Measurements from ENCODE around the gene WFDC8.
"Not testable (repeated sequence)": the region's sequence is repeated elsewhere in the genome, so short reads cannot be mapped to it uniquely, and the experiment has no call there.

WFDC8 gene

DNA sequence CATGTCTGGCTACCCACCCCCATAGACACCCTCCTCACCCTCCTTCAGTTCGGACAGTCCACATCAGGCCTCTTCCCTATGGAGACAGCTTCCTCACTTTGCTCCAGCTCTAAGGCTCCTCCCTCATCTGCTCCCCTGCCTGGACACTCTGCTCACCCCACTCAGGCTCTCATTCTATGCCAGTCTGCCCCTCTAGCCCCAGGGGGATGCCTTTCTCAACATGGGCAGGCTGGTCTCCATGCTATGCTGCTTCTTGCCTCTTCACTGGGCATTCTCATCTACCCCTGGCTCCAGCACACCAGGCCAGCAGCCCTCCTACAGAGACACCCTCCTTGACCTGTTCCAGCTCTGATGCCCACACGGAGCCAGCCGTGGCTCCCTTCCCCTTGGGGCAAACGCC lies at the start of gene WFDC8:
Gene WFDC8 (minus strand): TSS at position 101 of the 400 bp plus-strand sequence. CDS start 37 bp downstream, at position 64.
- DNase-seq: no peak

DNA sequence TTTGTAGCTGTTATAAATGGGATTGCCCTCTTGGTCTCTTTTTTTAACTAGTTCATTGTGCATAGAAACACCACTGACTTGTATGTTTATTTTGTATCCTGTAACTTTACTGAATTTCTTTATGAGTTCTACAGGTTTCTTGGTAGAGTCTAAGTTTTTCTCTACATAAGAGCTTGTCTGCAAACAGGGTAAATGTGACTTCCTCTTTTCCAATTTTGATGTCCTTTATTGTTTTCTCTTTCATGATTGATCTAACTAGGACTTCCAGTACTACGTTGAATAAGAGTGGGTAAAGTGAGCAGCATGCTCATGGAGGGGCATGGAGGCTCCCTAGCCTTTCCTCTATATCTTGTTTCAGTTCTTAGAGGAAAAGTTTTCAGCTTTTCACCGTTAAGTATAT lies 47.5 kb upstream of the WFDC8 start:
- DNase-seq: no peak

DNA sequence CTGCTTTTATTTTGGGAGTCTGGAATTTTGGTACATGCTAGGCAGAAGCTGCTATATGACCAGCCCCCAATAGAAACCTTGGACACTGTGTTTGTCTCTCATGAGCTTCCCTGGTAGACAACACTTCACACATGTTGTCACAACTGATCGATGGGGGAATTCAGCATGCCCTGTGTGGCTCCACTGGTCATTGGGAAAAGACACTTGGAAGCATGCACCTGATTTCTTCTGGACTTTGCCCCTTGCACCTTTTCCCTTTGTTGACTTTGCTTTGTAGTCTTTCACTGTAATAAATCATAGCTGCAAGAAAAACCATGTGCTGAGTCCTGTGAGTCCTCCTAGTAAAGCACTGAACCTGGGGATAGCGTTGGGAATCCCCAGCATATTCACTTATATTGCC lies 42.5 kb upstream of the WFDC8 start:
- no peak for DNase-seq

DNA sequence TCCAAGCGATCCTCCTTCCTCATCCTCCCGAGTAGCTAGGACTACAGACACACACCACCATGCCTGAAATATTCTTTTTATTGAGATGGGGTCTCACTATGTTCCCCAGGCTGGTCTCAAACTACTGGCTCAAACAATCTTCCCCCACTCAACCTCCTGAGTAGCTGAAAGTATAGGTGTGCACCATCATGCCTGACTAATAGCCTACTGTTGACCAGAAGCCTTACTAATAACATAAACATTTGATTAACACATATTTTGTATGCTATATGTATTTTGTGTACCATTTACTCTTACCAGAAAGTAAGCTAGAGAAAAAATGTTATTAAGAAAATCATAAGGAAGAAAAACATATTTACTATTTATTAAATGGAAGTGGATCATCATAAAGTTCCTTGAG lies 38.5 kb upstream of the WFDC8 start:
- no peak for DNase-seq

DNA sequence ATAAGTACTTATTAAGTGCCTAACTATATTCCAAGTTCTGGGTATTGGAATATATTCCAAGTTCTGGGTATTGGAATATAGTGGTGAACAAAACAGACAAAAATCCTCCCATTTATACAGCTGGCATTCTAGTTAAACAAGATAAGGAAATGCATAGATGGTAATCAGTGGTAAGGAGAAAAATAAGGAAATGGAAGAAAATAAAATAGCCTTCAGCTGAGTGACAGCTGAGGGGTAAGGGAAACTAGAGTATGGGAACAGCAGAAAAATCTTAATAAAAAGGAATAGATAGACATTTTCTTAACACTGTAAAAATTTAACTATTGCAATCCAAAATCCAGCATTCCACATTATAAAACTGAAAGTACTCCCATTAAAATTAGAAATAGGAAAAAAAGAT lies 33.2 kb upstream of the WFDC8 start:
- DNase-seq: no peak

DNA sequence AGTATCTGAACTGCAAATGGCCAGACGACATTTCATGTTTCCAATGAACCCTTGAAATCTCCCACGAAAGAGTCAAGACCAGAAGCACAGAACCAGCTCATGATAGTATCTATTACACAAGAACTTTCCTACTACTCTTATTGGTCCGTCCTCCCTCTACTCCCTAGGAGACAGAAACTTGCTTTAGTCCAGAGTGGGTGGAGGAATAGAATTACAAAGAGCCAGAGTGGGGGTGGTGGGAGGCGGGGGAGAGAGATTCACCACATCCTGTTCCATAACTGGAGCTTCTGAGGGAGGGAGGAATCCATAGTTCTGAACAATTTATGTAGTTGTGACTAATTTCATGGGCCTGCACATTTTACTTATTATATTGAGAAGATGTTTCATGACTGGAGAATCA lies 32.0 kb upstream of the WFDC8 start:
- no peak for DNase-seq

DNA sequence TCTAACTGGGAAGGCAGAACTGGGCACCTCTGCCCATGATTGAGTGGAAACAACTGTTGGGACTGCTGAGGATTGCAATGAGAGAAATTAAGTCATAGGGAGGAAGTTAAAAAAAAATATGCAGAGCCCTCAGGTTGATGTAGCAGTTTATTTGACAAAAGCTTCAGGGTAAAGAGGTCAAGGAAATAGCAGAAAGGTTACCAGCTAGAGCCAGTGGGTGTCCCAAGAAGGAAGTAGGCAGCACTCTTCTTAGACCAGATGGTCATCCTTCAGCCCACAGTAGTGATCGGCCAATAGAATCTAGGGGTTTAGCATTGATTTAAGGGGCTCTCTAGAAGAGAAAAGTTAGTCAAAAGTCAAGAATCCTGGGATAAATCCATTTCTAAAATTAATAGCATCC lies 28.7 kb upstream of the WFDC8 start:
- DNase-seq: no peak

DNA sequence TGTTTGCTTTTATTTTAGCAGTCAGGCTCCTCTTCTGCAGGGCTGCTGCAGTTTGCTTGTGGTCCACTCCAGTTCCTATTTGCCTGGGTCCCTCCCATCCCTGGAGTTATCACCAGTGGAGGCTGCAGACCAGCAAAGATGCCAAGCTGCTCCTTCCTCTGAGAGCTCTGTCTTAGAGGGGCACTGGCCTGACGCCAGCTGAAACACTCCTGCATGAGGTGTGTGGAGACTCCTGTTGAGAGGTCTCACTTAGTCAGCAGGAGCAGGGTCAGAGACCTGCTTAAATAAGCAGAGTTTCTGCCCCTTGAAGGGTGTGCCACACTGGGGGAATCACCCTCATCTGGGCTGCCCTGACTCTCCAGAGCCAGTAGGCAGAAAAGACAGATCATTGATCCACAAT lies 16.2 kb upstream of the WFDC8 start:
- DNase-seq: no peak

DNA sequence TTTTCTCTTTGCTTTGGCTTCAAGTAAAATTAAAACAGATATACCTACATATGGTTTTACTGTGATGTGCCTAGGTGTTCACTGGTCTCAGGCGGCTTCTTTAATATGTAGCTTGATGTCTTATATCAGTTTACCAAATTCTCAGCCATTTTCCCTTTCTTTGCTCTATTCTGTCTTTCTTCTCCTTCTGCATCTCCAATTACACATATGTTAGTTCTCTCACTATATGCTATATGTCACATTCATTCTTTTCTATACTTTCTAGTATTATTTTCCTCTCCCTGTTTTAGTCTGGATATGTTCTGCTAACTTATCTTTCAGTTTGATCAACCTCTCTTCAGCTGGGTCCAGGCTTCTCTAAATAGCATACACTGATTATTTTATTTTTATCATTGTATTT lies 14.4 kb upstream of the WFDC8 start:
- DNase-seq: no peak

DNA sequence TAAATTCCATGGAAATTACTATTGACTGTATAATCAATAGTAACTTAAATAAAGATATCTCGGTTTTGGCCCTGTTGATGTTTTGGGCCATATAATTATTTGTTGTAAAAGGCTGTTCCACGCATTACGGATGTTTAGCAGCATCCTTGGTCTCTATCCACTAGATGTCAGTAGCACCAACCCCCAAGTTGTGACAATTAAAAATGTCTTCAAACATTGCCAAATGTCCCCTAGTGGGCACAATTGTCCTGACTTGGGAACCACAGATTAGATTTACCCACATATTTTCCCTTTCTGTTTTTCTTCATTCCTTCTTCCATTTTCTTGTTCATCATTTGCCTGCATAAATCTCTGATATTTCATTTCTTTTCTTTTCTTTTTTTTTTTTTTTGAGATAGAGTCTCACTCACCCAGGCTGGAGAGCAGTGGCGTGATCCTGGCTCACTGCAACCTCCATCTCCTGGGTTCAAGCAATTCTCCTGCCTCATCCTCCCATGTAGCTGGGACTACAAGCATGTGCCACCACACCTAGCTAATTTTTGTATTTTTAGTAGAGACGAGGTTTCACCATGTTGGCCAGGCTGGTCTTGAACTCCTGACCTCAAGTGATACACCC lies 13.6 kb upstream of the WFDC8 start:
- DNase-seq: peak; percentile 13

DNA sequence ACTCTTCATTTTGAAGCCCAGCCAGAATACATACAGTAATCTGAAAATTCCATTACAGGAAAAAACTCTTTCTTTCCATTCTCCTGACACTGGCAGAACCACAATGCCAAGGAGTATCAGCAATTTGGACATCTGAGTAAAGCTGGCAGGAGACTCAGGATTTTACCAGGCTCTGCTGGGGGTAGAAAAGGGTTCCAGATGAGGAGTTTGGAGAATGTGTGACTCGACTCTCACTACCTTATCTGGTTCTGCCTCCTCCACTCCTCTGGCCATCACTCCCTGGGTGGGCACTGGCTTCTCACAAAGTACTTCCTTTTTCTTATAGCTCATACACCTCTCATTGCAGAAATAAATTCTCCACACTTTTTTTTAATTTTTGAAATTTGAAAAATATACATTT lies 10.6 kb upstream of the WFDC8 start:
- DNase-seq: no peak

DNA sequence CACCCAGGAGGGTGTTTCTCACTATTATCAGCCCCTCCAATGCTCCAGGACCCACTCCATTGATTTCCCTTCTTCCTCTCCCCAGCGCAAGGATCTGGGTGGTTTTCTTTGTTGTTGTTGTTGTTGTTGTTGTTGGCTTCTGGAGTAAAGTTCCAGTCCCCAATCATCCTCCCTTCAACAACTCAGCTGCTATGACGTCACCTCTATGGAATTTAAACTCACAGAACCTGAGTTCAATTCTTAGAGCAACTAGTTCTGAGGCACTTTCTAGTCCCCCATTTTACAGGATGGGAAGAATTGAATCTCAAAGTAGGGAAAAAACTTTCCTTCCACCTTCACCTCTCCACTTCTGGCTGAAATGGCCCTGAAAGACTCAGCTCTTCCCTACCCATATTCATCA lies 9.7 kb upstream of the WFDC8 start:
- no peak for DNase-seq

DNA sequence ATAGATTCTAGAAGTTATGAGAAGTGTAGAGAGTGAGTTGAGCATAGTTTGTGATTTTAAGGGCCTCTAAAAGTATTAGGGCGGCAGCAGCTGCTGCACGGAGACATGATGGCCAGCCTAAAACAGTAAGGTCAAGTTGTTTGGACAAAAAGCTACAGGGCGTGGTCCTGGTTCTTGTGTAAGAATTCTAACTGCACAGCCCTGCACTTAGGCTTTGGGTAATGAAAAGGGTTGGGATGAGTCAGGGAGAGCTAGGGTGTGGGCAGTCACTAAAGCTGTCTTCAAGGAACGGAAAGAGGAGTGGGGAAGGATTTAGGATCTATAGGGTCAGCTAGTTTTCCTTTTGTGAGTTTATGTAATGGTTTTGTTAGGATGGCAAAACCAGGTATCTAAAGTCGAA lies 6.9 kb upstream of the WFDC8 start:
- DNase-seq: not testable (repeated sequence)

DNA sequence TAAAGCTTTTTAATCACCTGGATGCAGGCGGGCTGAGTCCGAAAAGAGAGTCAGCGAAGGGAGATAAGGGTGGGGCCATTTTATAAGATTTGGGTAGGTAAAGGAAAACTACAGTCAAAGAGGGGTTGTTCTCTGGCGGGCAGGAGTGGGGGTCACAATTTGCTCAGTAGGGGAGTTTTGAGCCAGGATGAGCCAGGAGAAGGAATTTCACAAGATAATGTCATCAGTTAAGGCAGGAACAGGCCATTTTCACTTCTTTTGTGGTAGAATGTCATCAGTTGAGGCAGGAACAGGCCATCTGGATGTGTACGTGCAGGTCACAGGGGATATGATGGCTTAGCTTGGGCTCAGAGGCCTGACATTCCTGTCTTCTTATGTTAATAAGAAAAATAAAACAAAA lies 5.2 kb upstream of the WFDC8 start:
- DNase-seq: not testable (repeated sequence)

DNA sequence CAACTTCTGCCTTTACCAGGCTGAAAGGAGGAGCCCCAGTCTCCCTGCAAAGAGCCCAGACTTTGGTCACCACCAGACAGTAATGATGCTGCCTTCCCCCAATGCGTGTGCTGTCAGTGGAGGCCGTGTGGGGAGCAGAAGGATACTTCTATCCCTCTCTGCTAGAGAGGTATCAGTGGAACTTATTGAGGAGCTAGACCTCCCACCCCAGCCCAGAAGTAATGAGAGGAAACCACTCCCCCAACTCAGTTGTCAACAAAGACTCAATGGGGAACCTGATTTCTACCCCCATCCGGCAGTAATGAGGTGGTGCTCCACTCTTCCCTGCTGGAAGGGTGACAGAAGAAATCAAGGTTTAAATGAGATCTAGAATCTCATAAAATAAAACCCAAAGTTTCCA lies 4.4 kb upstream of the WFDC8 start:
- DNase-seq: no peak

DNA sequence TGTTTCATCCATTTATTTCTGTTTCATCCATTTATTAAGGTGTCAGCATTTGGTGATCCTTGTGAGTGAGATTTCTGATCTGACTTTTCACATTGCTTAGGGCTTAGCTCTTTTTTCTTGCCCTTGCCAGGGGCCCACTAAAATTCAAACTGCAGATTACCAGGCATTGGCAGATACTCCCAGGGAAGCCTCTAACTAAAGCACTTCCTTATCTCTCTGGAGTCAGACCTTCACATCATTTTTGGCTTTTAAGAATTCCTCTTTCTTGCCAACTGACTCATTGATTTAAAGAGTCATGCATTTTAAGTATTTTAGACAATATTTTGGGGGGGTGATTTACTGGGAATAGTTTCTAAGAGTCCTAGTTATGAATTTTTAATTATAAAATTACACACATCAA lies 2.6 kb upstream of the WFDC8 start:
- no peak for DNase-seq

DNA sequence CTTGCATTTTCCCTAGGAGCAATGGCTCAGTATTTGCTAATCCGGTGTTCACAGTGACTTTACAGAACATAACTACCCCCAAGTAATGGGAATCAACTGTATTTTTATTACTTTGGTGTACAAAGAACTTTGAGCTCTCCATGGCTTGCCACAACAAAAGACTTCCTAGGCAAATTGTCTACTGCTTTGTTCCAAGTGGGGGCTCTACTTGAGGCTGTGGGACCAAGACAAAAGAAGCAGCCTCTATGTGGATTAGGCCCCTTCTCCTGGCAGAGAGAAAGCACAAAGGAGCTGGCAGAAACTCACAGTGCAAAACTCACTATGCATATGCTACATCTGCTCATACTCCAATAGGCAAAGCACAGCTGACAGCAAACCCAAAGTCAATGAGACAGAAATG lies 853 bp downstream of the WFDC8 start:
- no peak for DNase-seq

DNA sequence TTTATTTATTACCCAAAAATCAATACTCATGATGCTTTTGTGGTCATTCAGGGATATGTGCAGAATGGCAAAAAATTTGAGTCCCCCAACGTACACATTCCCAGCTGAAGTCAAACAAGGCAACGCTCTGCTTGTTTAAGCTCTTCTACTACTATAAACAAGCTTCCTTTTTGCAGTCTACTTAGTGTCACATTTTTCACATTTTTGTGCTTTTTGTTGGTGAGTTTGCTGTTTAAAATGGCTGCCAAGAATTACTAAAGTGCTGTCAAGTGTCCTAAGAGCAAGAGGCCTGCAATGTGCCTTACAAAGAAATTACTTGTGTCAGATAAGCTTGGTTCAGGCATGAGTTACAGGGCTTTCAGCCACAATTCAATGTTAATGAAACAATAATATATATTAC lies 2.1 kb downstream of the WFDC8 start:
- no peak for DNase-seq

DNA sequence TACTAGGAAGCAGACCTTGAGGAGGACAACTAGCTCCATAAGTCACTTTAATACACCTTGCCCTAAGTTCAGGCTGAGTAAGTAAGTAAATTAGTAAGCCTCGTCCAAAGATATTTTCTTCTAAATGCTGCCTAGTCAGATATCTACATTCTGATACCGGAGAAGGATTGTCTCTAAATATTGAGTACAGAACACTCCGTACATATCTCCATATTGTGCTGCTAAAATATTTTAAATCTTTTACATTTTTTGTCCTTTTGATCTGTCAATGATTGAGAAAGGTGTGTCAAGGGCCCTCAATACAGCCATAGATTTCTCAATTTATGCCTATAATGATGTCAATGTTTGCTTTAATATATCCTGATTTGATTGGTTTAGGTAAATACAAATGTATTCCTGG lies 3.2 kb downstream of the WFDC8 start:
- DNase-seq: no peak

DNA sequence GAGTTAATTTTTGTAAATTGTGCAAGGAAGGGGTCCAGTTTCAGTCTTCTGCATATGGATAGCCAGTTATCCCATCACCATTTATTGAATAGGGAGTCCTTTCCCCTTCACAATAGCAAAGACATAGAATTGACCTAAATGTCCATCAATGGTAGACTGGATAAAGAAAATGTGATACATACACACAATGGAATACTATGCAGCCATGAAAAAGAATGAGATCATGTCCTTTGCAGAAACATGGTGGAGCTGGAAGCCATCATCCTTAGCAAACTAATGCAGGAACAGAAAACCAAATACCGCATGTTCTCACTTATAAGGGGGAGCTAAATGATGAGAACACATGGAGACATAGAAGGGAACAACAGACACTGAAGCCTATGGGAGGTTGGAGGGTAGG lies 9.4 kb downstream of the WFDC8 start:
- not testable (repeated sequence) for DNase-seq

DNA sequence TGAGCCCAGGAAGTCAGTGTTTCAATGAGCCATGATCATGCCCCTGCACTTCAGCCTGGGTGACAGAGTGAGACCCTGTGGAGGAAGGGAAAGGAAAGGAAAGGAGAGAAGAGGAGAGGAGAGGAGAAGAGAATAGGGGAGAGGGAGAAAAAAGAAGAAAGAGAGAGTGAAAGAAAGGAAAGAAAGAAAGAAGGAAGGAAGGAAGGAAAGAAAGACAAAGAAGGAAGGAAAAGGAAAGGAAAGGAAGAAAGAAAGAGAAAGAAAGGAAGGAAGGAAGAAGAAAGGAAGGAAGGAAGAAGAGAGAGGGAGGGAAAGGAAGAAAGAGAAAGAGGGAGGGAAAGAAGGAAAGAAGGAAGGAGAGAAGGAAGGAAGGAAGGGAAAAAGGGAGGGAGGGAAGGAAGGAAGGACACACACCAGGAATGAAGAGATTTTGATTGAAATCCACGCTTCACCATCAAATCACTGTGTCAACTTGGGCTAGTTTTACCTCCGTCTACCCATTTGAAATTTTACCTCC lies 14.3 kb downstream of the WFDC8 start:
- no peak for DNase-seq

DNA sequence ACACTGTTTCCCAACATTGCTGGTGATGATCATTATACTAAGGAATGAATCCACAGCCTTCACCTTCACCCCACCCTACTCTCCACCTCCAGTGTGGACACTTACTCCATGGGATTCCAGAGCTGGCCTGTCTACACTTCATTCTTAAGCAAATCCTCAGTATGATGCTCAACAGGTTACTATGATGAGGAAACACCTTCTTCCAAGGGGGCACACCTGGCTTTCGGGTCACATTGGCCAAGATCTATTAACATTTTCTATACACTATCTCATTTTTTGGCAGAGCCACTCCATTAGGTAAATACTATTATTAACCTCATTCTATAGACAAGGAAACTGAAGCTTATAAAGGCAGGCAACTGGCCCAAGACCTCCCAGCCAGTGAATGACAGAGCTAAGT lies 23.9 kb downstream of the WFDC8 start:
- DNase-seq: no peak

DNA sequence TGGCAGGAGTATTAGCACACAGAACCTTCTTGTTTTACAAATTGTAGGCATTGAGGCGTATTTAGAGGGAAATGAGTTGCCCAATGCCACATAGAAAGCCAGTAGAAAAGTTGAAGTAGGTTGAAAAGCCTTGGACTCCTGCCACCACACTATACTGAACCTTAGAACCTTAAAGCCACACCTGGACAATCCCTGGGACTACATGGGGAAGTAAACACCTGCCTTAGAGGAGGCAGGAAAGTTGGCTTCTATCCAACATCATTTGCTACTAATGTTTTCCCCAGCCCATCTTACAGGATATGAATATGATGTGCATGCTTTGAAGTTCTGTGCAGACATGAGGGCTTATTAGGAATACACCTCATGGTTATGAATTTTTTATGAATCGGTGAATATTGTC lies 26.6 kb downstream of the WFDC8 start:
- no peak for DNase-seq

DNA sequence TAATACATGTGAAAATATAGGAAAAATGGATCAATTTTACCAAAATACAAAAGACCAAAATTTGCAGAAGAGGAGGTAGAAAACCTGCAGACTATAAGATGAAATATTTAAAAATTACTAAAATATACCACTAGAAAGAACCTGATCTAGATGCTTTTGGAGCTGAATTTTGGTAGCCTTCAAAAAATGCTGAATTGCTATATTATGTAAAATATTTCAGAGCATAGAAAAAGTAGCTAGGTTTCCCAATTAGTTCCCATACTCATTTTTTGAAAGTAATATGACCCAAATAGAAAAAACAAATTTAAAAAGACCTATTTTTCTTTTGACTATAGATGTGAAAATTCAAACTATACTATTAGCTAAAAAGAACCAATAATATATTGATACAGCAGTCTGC lies 28.3 kb downstream of the WFDC8 start:
- DNase-seq: no peak

DNA sequence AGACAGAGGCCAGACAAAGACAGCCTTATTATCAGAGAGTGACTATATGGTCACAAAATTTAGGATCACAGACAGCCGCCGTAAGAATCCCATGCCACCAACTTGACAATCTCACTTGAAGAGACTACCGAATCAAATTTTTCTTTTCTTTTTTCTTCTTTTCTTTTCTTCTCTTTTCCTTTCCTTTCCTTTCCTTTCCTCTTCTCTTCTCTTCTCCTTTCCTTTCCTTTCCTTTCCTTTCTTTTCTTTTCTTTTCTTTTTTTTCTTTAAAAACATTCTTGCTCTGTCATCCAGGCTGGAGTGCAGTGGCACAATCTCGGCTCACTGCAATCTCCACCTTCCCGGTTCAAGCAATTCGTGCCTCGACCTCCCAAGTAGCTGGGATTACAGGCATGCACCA lies 30.7 kb downstream of the WFDC8 start:
- no peak for DNase-seq
